ENCODE data around the gene PRDM15. TPM values are rescaled to one million over a fixed set of nuclear protein-coding genes. Genes with fewer than 3 reads are reported as not detected.

Gene PRDM15
- total RNA-seq, 1 donor from 2014 or later: 5.1 TPM

GRCh38 chr21:41859297-41859980, 19.7 kb downstream of the PRDM15 start:
- DNase-seq: no peak

DNA sequence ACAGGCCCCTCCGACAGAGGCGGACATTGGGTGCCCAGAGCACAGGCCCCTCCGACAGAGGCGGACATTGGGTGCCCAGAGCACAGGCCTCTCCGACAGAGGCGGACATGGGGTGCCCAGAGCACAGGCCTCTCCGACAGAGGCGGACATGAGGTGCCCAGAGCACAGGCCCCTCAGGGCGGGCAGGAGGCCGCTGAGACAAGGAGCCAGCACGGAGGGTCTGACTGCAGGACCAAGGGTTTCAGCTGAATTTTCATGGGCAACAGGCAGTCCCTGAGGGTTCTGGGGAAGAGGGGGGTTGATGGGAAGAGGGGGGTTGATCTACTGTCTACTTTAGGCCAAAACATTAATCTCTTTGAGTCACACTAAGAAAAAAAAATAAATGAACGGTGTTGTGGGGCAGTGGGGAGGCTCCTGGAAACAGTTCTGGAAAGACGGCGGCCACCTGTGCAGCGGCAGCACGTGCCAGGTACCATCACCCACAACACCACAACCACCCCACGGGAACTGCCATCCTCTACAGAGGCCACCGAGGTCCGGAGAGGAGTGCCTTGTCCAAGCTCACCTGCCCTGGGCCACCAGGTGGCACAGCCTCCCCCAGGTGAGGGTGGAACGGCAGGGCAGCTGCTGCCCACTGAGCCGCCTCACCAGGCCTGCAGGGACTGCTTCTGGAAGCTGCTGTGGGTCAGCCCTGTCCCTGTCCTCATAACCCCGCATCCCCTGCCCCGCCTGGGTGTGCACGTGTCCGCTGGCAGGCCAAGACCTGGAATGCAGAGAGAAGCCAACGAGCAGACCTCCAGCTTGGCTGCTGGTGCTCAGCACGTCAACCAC, 20.5 kb downstream of the PRDM15 start:
- DNase-seq: no peak

- DNase-seq: no peak
These were observed 21.3 kb downstream of the PRDM15 start for GRCh38 chr21:41857771-41858300.

- DNase-seq: no peak
These were observed 22.6 kb downstream of the PRDM15 start for GRCh38 chr21:41856572-41856971.

- no peak for DNase-seq
These were observed 24.6 kb downstream of the PRDM15 start for GRCh38 chr21:41854426-41854995.

DNA sequence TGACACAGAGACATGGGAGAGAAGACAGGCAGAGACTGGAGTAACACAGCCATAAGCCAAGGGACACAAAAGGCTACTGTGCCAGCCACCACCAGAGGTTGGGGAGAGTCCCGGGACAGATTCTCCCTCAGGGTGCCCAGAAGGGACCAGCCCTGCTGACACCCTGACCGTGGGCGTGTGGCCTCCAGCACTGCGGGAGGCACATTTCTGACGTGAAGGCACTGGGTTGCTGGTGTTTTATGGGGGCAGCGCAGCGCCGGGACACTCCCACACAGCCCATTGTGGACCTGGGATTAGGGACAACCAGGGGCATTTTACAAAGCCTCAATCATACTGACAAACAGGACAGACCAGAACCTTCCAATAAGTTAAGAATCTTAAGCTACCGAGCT, 26.2 kb downstream of the PRDM15 start:
- no peak for DNase-seq

DNA sequence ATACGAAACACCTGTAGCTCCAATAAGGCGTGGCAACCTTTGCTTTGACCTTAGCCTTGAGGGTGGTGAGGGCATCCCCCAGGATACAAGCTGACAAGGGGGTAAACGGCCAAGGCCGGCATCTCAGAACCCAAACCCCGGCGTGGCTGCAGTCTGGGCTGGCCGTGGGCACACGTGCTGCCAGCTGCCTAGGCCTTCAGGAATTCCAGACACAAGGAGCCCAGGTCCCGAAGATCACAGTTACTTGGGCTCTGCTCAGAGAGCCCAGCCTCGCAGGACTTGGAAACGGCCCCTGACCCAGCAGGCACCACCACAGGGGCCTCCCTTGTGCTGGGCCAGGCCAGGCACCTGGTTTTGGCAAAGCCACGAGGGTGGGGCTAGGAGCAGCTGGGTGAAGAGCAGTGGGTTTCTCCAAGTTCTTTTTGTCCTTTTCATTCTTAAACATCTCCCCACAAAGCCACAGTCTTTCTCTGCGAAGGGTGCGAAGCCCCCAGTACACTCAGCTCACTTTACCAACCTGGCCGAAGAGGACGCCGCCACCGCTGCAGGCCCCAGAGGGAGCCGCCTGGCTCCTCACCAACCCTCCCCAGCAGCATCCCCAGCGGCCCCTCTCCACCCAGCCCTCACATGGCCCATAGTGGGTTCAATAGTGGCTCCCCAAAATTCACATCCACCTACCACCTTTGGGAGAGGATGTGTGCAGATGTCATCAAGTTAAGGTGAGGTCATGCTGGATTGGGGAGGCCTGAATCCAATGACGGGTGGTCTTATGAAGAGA, 26.8 kb downstream of the PRDM15 start:
- DNase-seq: no peak

DNA sequence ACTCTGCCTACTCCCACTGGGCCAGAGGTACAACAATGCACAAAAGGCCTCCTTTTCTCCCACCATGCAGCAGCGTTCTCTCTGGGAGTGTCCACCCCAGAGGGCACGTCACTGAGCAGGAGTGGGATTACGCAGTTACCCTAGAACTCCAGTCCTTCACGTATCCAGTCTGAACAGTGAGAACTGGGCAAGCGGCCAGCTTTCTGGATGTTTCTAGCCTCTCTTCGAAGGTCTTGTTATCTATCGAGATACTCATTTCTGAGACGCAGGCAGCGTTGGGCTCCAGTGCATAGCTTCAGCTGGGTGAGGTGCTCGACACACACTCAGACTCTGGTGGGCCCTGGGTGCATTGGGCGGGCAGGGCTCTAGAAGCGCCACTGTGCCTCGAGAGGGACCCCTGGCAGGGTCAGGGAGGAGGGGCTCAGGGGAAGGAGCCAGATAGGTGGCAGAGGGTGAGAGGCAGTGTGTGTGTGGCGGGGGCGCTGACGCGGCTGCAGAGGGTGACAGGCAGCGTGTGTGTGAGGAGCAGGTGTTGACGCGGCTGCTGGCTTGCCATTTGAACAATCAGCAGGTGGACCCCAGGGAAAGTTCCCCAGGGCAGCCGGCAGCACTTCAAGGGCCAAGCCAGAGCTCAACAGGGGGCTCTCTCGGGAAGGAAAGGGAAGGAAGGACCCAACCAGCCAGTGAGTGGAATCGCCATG, 27.9 kb downstream of the PRDM15 start:
- DNase-seq: no peak

DNA sequence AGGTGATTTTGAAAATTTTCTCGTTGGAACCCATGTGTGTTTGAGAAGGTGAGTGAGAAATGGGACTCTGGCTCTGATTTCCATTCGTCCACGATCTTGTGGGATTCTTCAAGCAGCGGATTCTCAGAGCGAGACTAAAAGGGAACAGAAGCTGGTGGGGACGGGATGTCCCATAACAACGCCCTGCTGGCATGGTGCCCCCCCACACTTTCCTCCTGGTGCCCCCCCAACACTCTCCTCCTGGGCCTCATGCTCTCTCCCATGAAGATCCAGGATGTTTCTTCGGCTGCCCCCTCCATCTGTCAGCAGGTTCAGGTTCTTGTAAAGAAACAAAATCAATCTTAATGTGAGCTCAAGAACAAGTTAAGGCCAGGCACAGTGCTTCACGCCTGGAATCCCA, 29.1 kb downstream of the PRDM15 start:
- no peak for DNase-seq

DNA sequence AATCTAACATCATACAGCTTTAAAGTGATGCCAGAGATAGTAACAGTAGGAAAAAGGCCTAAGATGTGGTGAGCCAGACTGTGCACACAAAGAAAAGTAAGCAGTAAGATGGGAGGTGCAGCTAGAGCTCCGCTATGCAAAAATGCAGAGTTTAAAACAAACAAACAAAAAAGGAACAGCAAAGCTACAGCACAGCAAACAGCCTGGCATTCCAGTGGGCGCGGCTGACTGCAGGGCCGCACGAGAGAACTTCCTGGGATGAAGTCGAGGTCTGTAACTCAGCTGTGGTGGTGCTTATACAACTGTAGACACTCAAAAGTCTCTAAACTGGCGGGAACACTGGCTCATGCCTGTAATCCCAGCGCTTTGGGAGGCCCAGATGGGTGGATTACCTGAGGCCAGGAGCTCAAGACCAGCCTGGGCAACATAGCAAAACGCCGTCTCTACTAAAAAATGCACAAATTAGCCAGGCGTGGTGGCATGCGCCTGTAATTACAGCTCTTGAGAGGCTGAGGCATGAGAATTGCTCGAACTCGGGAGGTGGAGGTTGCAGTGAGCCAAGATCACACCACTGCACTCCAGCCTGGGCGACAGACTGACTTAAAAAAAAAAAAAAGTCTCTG, 30.1 kb downstream of the PRDM15 start:
- DNase-seq: no peak

DNA sequence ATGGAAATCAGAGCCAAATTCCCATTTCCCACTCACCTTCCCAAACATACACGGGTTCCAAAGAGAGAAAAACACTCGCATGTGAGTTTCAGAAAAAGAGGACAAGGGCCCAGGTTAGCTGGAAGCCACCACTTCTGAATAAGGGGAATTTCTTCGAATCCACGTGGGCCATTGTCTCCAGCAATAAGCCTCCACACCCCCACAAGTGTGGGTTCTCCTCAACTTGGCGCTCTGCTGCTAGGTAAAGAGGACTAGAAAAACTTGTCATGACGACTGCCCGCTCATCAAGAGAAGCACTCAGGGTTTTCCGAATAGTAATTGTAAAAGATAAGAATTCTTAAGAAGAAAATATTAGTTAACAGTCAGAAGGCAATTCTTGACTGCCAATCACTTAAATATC, 30.6 kb downstream of the PRDM15 start:
- DNase-seq: no peak

DNA sequence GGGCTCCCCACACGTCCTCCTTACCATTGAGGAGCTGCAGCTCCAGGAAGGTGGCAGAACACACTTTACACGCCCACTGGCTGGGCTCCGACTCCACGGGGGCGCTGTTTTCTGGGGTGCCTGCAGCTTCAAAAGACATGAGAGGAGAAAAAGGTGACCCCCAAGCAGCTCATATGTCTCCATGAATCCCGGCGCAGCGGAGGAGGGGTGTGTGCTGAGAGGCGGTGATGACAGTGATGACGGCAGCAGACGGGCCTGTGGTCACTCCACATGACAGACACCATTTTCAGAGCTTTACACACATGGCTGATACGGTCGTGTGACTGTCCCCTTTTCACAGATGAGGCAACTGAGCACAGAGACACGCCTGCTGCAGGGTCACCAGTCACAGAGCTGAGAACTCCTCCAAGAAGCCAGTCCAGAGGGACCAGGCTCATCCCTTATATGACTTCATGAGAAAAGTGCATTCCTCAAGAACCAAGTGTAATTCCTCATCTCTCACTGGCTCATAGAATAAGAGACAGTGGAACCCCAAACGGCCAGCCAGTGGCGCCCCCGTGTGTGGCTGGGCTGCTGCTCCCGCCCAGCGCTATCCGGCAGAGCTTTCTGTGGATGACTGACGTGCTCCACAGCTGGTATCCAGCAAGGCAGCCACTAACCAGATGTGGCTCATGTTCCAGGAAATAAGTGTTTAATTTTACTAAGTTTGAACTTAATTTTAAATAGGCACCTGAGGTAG, 31.9 kb downstream of the PRDM15 start:
- peak; percentile 60 for DNase-seq

DNA sequence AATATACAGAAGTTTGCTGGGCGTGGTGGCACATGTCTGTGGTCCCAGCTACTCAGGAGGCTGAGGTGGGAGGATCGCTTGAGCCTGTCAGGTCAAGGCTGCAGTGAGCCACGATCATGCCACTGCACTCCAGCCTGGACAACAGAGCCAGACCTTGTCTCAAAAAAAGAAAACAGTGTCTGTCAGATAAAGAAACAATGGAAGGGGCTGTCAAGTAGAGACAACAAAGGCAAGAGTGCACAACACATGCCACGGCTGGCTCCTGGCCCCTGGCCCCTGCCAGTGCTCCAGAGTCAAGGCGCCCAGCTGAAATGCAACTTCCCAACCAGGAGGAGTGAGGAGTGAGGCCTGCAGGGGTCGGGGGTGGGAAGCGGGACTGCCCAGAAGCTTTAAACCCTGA, 32.6 kb downstream of the PRDM15 start:
- DNase-seq: no peak

DNA sequence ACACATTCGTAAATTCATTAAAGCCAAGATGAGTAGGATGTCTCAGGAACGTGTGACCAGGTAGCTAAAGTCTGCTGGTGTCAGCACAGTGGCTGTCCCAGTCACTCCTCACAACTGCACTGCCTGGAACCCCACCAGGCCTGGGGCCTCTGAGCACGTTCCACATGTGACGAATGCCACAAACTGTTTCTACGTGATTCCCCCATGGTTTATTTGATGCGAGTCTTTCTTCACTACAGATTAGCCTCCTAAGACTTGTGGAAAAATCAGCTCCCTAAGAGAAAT, 33.2 kb downstream of the PRDM15 start:
- DNase-seq: no peak

- no peak for DNase-seq
These were observed 33.7 kb downstream of the PRDM15 start for GRCh38 chr21:41845310-41846032.

- no peak for DNase-seq
These were observed 35.6 kb downstream of the PRDM15 start for GRCh38 chr21:41843584-41843983.

DNA sequence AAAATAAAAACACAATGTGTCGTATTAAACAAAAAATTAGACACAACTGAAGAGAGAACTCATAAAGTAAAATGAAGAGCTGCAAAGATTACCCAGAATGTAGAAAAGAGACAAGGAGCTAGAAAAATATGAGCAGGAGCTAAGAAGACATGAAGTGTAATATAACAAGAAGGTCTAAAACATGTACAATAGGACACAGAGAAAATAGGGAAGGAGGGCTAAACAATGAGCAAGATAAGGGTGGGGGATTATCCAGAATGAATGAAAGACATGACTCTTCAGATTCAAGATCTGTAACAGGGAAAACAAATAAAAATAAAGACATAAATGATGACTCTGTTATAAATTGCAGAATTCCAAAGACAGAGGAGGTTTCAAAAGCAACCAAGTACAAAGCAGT, 38.3 kb downstream of the PRDM15 start:
- DNase-seq: no peak

GRCh38 chr21:41839387-41840000, 39.6 kb downstream of the PRDM15 start:
- DNase-seq: no peak

- no peak for DNase-seq
These were observed 41.3 kb downstream of the PRDM15 start for GRCh38 chr21:41837756-41838297.
